ENCODE data around the gene ZNF485.

DNA sequence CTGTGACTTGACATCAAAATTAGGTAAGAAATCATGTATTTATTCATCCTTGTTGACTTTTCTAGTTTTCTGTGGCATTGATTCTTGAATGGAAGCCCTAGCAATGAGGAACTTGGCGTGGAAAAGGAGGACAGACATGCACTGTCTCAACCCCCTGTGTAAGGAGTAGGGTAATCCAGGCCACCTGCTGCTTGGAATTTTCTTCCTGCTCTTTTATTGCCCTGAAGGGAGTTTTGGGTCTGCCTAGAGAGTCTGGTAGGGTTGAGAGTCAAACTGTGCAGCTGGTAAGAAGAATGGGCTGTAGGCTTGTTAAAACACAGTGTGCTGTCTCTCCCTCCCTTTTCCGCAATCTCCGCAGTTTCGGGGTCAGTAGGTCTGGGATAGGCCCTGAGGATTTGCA is 22.7 kb downstream of the ZNF485 start:
- TF ChIP-seq POLR2AphosphoS5 (IDR thresholded peaks at IDR 0.05; ENCODE audit: low read depth, low read length) (no peak), TCF7L2 (IDR thresholded peaks at IDR 0.05; ENCODE audit: low read depth, low read length) (no peak)
- TF ChIP-seq, protein P1, sequence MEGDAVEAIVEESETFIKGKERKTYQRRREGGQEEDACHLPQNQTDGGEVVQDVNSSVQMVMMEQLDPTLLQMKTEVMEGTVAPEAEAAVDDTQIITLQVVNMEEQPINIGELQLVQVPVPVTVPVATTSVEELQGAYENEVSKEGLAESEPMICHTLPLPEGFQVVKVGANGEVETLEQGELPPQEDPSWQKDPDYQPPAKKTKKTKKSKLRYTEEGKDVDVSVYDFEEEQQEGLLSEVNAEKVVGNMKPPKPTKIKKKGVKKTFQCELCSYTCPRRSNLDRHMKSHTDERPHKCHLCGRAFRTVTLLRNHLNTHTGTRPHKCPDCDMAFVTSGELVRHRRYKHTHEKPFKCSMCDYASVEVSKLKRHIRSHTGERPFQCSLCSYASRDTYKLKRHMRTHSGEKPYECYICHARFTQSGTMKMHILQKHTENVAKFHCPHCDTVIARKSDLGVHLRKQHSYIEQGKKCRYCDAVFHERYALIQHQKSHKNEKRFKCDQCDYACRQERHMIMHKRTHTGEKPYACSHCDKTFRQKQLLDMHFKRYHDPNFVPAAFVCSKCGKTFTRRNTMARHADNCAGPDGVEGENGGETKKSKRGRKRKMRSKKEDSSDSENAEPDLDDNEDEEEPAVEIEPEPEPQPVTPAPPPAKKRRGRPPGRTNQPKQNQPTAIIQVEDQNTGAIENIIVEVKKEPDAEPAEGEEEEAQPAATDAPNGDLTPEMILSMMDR (IDR thresholded peaks at IDR 0.05): no peak
- TF ChIP-seq, protein P2, sequence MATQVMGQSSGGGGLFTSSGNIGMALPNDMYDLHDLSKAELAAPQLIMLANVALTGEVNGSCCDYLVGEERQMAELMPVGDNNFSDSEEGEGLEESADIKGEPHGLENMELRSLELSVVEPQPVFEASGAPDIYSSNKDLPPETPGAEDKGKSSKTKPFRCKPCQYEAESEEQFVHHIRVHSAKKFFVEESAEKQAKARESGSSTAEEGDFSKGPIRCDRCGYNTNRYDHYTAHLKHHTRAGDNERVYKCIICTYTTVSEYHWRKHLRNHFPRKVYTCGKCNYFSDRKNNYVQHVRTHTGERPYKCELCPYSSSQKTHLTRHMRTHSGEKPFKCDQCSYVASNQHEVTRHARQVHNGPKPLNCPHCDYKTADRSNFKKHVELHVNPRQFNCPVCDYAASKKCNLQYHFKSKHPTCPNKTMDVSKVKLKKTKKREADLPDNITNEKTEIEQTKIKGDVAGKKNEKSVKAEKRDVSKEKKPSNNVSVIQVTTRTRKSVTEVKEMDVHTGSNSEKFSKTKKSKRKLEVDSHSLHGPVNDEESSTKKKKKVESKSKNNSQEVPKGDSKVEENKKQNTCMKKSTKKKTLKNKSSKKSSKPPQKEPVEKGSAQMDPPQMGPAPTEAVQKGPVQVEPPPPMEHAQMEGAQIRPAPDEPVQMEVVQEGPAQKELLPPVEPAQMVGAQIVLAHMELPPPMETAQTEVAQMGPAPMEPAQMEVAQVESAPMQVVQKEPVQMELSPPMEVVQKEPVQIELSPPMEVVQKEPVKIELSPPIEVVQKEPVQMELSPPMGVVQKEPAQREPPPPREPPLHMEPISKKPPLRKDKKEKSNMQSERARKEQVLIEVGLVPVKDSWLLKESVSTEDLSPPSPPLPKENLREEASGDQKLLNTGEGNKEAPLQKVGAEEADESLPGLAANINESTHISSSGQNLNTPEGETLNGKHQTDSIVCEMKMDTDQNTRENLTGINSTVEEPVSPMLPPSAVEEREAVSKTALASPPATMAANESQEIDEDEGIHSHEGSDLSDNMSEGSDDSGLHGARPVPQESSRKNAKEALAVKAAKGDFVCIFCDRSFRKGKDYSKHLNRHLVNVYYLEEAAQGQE (IDR thresholded peaks at IDR 0.05; ENCODE audit: insufficient read depth in 1 of 2, low read depth in 2 of 2, low read length in 1 of 2): no peak

All from Panc1 (cell line).